HepG2 (cell line): ENCODE results near the gene IFT122. TPM values are rescaled to one million over a fixed set of nuclear protein-coding genes. Genes with fewer than 3 reads are reported as not detected.

Experiments
- ELF3 ChIP-seq: IDR thresholded peaks from 2 replicates; pipeline ENCODE4 v1.6.1; 2016; ENCODE audit warnings: missing genetic modification reagents, missing compliant biosample characterization
- FOXK1 ChIP-seq: sonication (generic); formaldehyde crosslinking; IDR thresholded peaks from 2 replicates; pipeline ENCODE4 v1.4.0; 2020; ENCODE audit warnings: low read depth, missing genetic modification reagents, borderline replicate concordance
- GABPB1 ChIP-seq: IDR thresholded peaks from 2 replicates; pipeline ENCODE4 v1.6.1; 2016; ENCODE audit warnings: mild to moderate bottlenecking, missing genetic modification reagents, moderate library complexity, missing compliant biosample characterization
- MAFF ChIP-seq: IDR thresholded peaks from 2 replicates; pipeline ENCODE4 v1.6.1; 2011; ENCODE audit warnings: low read depth, low read length, improper control_type of control experiment
- MAZ ChIP-seq, 2 experiments: sonication (generic) in 1 of 2; formaldehyde crosslinking in 1 of 2; IDR thresholded peaks; 2 replicates each; pipeline versions ENCODE4 v1.5.0 to v1.6.1; 2012 to 2020; ENCODE audit warnings: low read depth in 2 of 2, mild to moderate bottlenecking in 2 of 2, borderline replicate concordance in 1 of 2, improper control_type of control experiment in 1 of 2, low read length in 1 of 2, missing genetic modification reagents in 1 of 2, moderate library complexity in 1 of 2
- NFE2 ChIP-seq: sonication (generic); formaldehyde crosslinking; IDR thresholded peaks from 2 replicates; pipeline ENCODE4 v1.4.0; 2020; ENCODE audit warnings: missing genetic modification reagents
- PHF5A ChIP-seq: IDR thresholded peaks from one replicate; pipeline ENCODE4 v1.6.1; 2018; ENCODE audit warnings: low read depth, missing genetic modification reagents; ENCODE audit not compliant: unreplicated experiment
- RXRB ChIP-seq: IDR thresholded peaks from 2 replicates; pipeline ENCODE4 v1.6.1; 2016; ENCODE audit warnings: borderline replicate concordance, missing genetic modification reagents, missing compliant biosample characterization
- SMC3 ChIP-seq: IDR thresholded peaks from 2 replicates; pipeline ENCODE4 v1.6.1; 2011; ENCODE audit warnings: low read length, improper control_type of control experiment
- THAP9 ChIP-seq: sonication (generic); formaldehyde crosslinking; IDR thresholded peaks from 2 replicates; pipeline ENCODE4; 2020; ENCODE audit warnings: missing genetic modification reagents, mild to moderate bottlenecking, borderline replicate concordance
- ZBTB10 ChIP-seq: sonication (generic); formaldehyde crosslinking; IDR thresholded peaks from 2 replicates; pipeline ENCODE4 v1.4.0; 2020; ENCODE audit warnings: missing genetic modification reagents, borderline replicate concordance
- ZC3H13 ChIP-seq: sonication (generic); formaldehyde crosslinking; IDR thresholded peaks from 2 replicates; pipeline ENCODE4 v1.8.1; 2023; ENCODE audit warnings: mild to moderate bottlenecking, missing genetic modification reagents, moderate library complexity
- ZMAT5 ChIP-seq: sonication (generic); formaldehyde crosslinking; IDR thresholded peaks from 2 replicates; pipeline ENCODE4 v1.5.0; 2020; ENCODE audit warnings: mild to moderate bottlenecking, low read depth, missing genetic modification reagents, borderline replicate concordance
- ZMYM2 ChIP-seq: sonication (generic); formaldehyde crosslinking; IDR thresholded peaks from 2 replicates; pipeline ENCODE4 v1.8.0; 2022; ENCODE audit warnings: mild to moderate bottlenecking, missing genetic modification reagents
- ZNF570 ChIP-seq: sonication (generic); formaldehyde crosslinking; IDR thresholded peaks from 2 replicates; pipeline ENCODE4 v1.4.0; 2020; ENCODE audit warnings: mild to moderate bottlenecking, missing genetic modification reagents, borderline replicate concordance
- ZNF629 ChIP-seq: sonication (generic); formaldehyde crosslinking; conservative IDR thresholded peaks from 2 replicates; pipeline ENCODE4 v1.5.0; 2020; ENCODE audit warnings: missing genetic modification reagents
- polyA plus RNA-seq, 8 experiments: library from polyadenylated mRNA; depleted of rRNA in 3 of 8; stranded (reverse) in 7 of 8; unstranded in 1 of 8; fragments of >200 nt; fragmentation: Illumina TruSeq in 4 of 8; extraction: Trizol in 4 of 8; gene quantifications; 2 replicates each; pipeline versions ENCODE4 v1.2.1 to v1.2.3, GENCODE V29; 2011 to 2016; ENCODE audit warnings: low read depth in 4 of 8, missing spikeins in 1 of 8, mixed read lengths in 1 of 8; ENCODE audit not compliant: insufficient read depth in 1 of 8
- total RNA-seq, 5 experiments: library from RNA; depleted of rRNA; stranded (reverse); fragments of >200 nt; fragmentation: Illumina TruSeq; extraction: Trizol; gene quantifications; 2 replicates each; pipeline ENCODE4 v1.2.3, GENCODE V29; 2016; ENCODE audit warnings: low read depth in 1 of 5
- TF ChIP-seq, protein P1 (sequence below): sonication (generic); formaldehyde crosslinking; IDR thresholded peaks from 2 replicates; pipeline ENCODE4 v1.4.0; 2020; ENCODE audit warnings: missing genetic modification reagents
- TF ChIP-seq, protein P2 (sequence below): sonication (generic); formaldehyde crosslinking; IDR thresholded peaks from 2 replicates; pipeline ENCODE4 v1.4.0; 2020; ENCODE audit warnings: mild to moderate bottlenecking, missing genetic modification reagents

IFT122 gene
- total and polyA plus RNA-seq, 2 of the 13 experiments (the other 11 are each of a cell fraction or from before 2014, with no cell fraction given), result 10.1 to 10.3 TPM

- peak; percentile 64; the same call in 1 of the 2 replicates for TF ChIP-seq THAP9 (CRISPR knock-in tag)
- TF ChIP-seq SMC3, result no peak
- no peak for TF ChIP-seq ZMYM2 (CRISPR knock-in tag)
- TF ChIP-seq MAFF, result peak; percentile 37; the same call in 1 of the 2 replicates
- TF ChIP-seq GABPB1 (CRISPR knock-in tag), result peak; percentile 39; the same call in 1 of the 2 replicates
- no peak for TF ChIP-seq FOXK1 (CRISPR knock-in tag)
- TF ChIP-seq ZNF570, result no peak
- peak; percentile 94 for TF ChIP-seq ZNF629
- TF ChIP-seq, protein P1, sequence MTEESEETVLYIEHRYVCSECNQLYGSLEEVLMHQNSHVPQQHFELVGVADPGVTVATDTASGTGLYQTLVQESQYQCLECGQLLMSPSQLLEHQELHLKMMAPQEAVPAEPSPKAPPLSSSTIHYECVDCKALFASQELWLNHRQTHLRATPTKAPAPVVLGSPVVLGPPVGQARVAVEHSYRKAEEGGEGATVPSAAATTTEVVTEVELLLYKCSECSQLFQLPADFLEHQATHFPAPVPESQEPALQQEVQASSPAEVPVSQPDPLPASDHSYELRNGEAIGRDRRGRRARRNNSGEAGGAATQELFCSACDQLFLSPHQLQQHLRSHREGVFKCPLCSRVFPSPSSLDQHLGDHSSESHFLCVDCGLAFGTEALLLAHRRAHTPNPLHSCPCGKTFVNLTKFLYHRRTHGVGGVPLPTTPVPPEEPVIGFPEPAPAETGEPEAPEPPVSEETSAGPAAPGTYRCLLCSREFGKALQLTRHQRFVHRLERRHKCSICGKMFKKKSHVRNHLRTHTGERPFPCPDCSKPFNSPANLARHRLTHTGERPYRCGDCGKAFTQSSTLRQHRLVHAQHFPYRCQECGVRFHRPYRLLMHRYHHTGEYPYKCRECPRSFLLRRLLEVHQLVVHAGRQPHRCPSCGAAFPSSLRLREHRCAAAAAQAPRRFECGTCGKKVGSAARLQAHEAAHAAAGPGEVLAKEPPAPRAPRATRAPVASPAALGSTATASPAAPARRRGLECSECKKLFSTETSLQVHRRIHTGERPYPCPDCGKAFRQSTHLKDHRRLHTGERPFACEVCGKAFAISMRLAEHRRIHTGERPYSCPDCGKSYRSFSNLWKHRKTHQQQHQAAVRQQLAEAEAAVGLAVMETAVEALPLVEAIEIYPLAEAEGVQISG, result peak; percentile 29; the same call in 1 of the 2 replicates
- peak; percentile 80; the same call in 1 of the 2 replicates for TF ChIP-seq ZBTB10 (CRISPR knock-in tag)
- TF ChIP-seq NFE2 (CRISPR knock-in tag), result 0 out of 2 replicates have a peak, but pooled peaks have one; percentile 28
- TF ChIP-seq PHF5A (CRISPR knock-in tag), result no peak
- no peak for TF ChIP-seq MAZ (IDR thresholded peaks at IDR 0.05; ENCODE audit: borderline replicate concordance, low read depth, low read length)
- TF ChIP-seq MAZ (CRISPR knock-in tag; IDR thresholded peaks at IDR 0.05; ENCODE audit: low read depth), result no peak
- peak; percentile 93 for TF ChIP-seq RXRB (CRISPR knock-in tag)
- TF ChIP-seq ZMAT5 (CRISPR knock-in tag), result no peak
- peak; percentile 67; the same call in 1 of the 2 replicates for TF ChIP-seq ELF3 (CRISPR knock-in tag)
- TF ChIP-seq, protein P2, sequence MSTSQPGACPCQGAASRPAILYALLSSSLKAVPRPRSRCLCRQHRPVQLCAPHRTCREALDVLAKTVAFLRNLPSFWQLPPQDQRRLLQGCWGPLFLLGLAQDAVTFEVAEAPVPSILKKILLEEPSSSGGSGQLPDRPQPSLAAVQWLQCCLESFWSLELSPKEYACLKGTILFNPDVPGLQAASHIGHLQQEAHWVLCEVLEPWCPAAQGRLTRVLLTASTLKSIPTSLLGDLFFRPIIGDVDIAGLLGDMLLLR (CRISPR knock-in tag), result no peak
- no peak for TF ChIP-seq ZC3H13 (CRISPR knock-in tag)
These were observed 118.9 kb downstream of the IFT122 start (continued) for GRCh38 chr3:129558772-129559564.
